ENCODE data around the gene MAMSTR.
"Not testable (repeated sequence)": the region's sequence is repeated elsewhere in the genome, so short reads cannot be mapped to it uniquely, and the experiment has no call there.

MAMSTR gene

GRCh38 chr19:48718711-48719231 lies 754 bp downstream of the MAMSTR start:
- no peak for DNase-seq

- not testable (repeated sequence) for DNase-seq
Measured at GRCh38 chr19:48718106-48718505, 1.4 kb downstream of the MAMSTR start.

- DNase-seq: no peak
Measured at GRCh38 chr19:48716562-48717291, 2.8 kb downstream of the MAMSTR start.

- DNase-seq: no peak
Measured at GRCh38 chr19:48715681-48716171, 3.8 kb downstream of the MAMSTR start.

- DNase-seq: no peak
Measured at GRCh38 chr19:48714759-48715675, 4.5 kb downstream of the MAMSTR start.

- peak; percentile 97 for DNase-seq
Measured at GRCh38 chr19:48713864-48714755, 5.4 kb downstream of the MAMSTR start.

GRCh38 chr19:48713041-48713863 lies 6.3 kb downstream of the MAMSTR start:
- no peak for DNase-seq

- DNase-seq: no peak
Measured at GRCh38 chr19:48711106-48711662, 8.3 kb downstream of the MAMSTR start.

GRCh38 chr19:48708471-48708870 lies 11.1 kb downstream of the MAMSTR start:
- no peak for DNase-seq

- no peak for DNase-seq
Measured at GRCh38 chr19:48705431-48705830, 14.1 kb downstream of the MAMSTR start.

GRCh38 chr19:48703316-48703715 lies 16.2 kb downstream of the MAMSTR start:
- DNase-seq: no peak

GRCh38 chr19:48702701-48703100 lies 16.8 kb downstream of the MAMSTR start:
- DNase-seq: no peak

GRCh38 chr19:48698046-48698445 lies 21.5 kb downstream of the MAMSTR start:
- DNase-seq: no peak

GRCh38 chr19:48696353-48697010 lies 23.0 kb downstream of the MAMSTR start:
- DNase-seq: no peak

- no peak for DNase-seq
Measured at GRCh38 chr19:48695743-48696352, 23.7 kb downstream of the MAMSTR start, which contains the start of gene FUT2. Gene FUT2 (plus strand): TSS chr19:48695971. CDS start chr19:48702957, 6,986 bp downstream.

GRCh38 chr19:48693629-48694028 lies 25.9 kb downstream of the MAMSTR start:
- not testable (repeated sequence) for DNase-seq

GRCh38 chr19:48689449-48689848 lies 30.1 kb downstream of the MAMSTR start:
- DNase-seq: no peak

- DNase-seq: no peak
Measured at GRCh38 chr19:48687776-48688175, 31.7 kb downstream of the MAMSTR start.

- not testable (repeated sequence) for DNase-seq
Measured at GRCh38 chr19:48686637-48687036, 32.9 kb downstream of the MAMSTR start.

GRCh38 chr19:48686088-48686487 lies 33.4 kb downstream of the MAMSTR start:
- no peak for DNase-seq
